Liver (tissue), 9 donors: ENCODE measurements around the gene RNF112. TPM values are rescaled to one million over a fixed set of nuclear protein-coding genes. Genes with fewer than 3 reads are reported as not detected.

Experiments
- DNase-seq: peaks from one replicate; pipeline ENCODE4 v3.0.0-alpha.2; 2017; ENCODE audit warnings: low spot score
- H3K27ac ChIP-seq, 2 donors: one replicate each; pipeline ENCODE4 v1.7.0; 2013; ENCODE audit warnings: inconsistent platforms in 2 of 2, low read length in 2 of 2, control low read depth in 1 of 2, low read depth in 1 of 2, mild to moderate bottlenecking in 1 of 2
- H3K27me3 ChIP-seq, 4 donors: one replicate each; pipeline versions ENCODE4 v1.6.1 to v1.7.0; 2013; ENCODE audit warnings: low read length in 3 of 4, inconsistent platforms in 1 of 4, mild to moderate bottlenecking in 1 of 4, moderate library complexity in 1 of 4; ENCODE audit not compliant: control insufficient read depth in 4 of 4, insufficient read depth in 4 of 4
- H3K36me3 ChIP-seq, 4 donors: one replicate each; pipeline versions ENCODE4 v1.6.1 to v1.7.0; 2013; ENCODE audit warnings: low read length in 3 of 4, mild to moderate bottlenecking in 3 of 4, low read depth in 1 of 4, moderate library complexity in 1 of 4; ENCODE audit not compliant: control insufficient read depth in 4 of 4, insufficient read depth in 3 of 4
- H3K4me1 ChIP-seq, 4 donors: one replicate each; pipeline versions ENCODE4 v1.6.1 to v1.7.0; 2013; ENCODE audit warnings: low read length in 3 of 4, mild to moderate bottlenecking in 3 of 4, moderate library complexity in 1 of 4; ENCODE audit not compliant: control insufficient read depth in 4 of 4, insufficient read depth in 4 of 4
- H3K4me3 ChIP-seq, 3 donors: one replicate each; pipeline versions ENCODE4 v1.6.1 to v1.7.0; 2013; ENCODE audit warnings: low read length in 3 of 3, control low read depth in 1 of 3, low read depth in 1 of 3, mild to moderate bottlenecking in 1 of 3
- H3K9ac ChIP-seq, 2 donors: one replicate each; pipeline ENCODE4 v1.7.0; 2013; ENCODE audit warnings: low read length in 2 of 2, mild to moderate bottlenecking in 2 of 2, moderate library complexity in 2 of 2, control low read depth in 1 of 2, low read depth in 1 of 2
- H3K9me3 ChIP-seq, 4 donors: one replicate each; pipeline versions ENCODE4 v1.6.1 to v1.7.0; 2013; ENCODE audit warnings: low read length in 3 of 4; ENCODE audit not compliant: control insufficient read depth in 4 of 4
- EGR1 ChIP-seq, 2 donors: IDR thresholded peaks; 2 replicates each; pipeline ENCODE4 v1.6.1; 2016 to 2018; ENCODE audit warnings: antibody characterized with exemption in 2 of 2, low read depth in 2 of 2
- FOXA1 ChIP-seq: IDR thresholded peaks from 2 replicates; pipeline ENCODE4 v1.6.1; 2016; ENCODE audit warnings: antibody characterized with exemption
- FOXA2 ChIP-seq: IDR thresholded peaks from 2 replicates; pipeline ENCODE4 v1.6.1; 2016; ENCODE audit warnings: antibody characterized with exemption
- GABPA ChIP-seq, 2 donors: IDR thresholded peaks in 1 of 2; conservative IDR thresholded peaks in 1 of 2; 2 replicates each; pipeline ENCODE4 v1.6.1; 2016; ENCODE audit warnings: antibody characterized with exemption in 2 of 2, mild to moderate bottlenecking in 1 of 2, moderate library complexity in 1 of 2
- HNF4A ChIP-seq, 2 donors: conservative IDR thresholded peaks; 2 replicates each; pipeline ENCODE4 v1.6.1; 2016; ENCODE audit warnings: antibody characterized with exemption in 2 of 2, mild to moderate bottlenecking in 2 of 2
- HNF4G ChIP-seq: IDR thresholded peaks from 2 replicates; pipeline ENCODE4 v1.6.1; 2016; ENCODE audit warnings: antibody characterized with exemption
- JUND ChIP-seq, 2 donors: IDR thresholded peaks; 2 replicates each; pipeline ENCODE4 v1.6.1; 2016; ENCODE audit warnings: antibody characterized with exemption in 2 of 2
- NR2F2 ChIP-seq: IDR thresholded peaks from 2 replicates; pipeline ENCODE4 v1.6.1; 2016; ENCODE audit warnings: antibody characterized with exemption
- RAD21 ChIP-seq, 2 donors: IDR thresholded peaks; 2 replicates each; pipeline ENCODE4 v1.6.1; 2016; ENCODE audit warnings: antibody characterized with exemption in 2 of 2, mild to moderate bottlenecking in 2 of 2
- RXRA ChIP-seq, 2 donors: IDR thresholded peaks; 2 replicates each; pipeline ENCODE4 v1.6.1; 2017 to 2018; ENCODE audit warnings: antibody characterized with exemption in 2 of 2, mild to moderate bottlenecking in 1 of 2
- SP1 ChIP-seq: IDR thresholded peaks from 2 replicates; pipeline ENCODE4 v1.6.1; 2018; ENCODE audit warnings: antibody characterized with exemption, mild to moderate bottlenecking
- TAF1 ChIP-seq: conservative IDR thresholded peaks from 2 replicates; pipeline ENCODE4 v1.6.1; 2016; ENCODE audit warnings: antibody characterized with exemption, mild to moderate bottlenecking
- YY1 ChIP-seq: IDR thresholded peaks from 2 replicates; pipeline ENCODE4 v1.6.1; 2016; ENCODE audit warnings: antibody characterized with exemption, mild to moderate bottlenecking
- WGBS: extraction: QIAGEN DNeasy Blood & Tissue Kit; methylation state at CpG from one replicate; pipeline ENCODE4 v1.1.7; 2013; 5-methylcytosine and 5-hydroxymethylcytosine counted together
- polyA plus RNA-seq, 2 donors: library from polyadenylated mRNA; stranded (reverse) in 1 of 2; unstranded in 1 of 2; fragments of 200-250 nt in 1 of 2; fragments of >200 nt in 1 of 2; fragmentation: Nextera tagmentation in 1 of 2; extraction: Ambion mirVana in 1 of 2; gene quantifications; one replicate each; pipeline versions ENCODE4 v1.2.1 to v1.2.3, GENCODE V29; 2013 to 2015
- total RNA-seq, 2 donors: library from RNA; depleted of rRNA; stranded (reverse); fragments of >200 nt; gene quantifications; one replicate each; pipeline ENCODE4 v1.2.3, GENCODE V29; 2014
- TF ChIP-seq, protein P1 (sequence below): IDR thresholded peaks from 2 replicates; pipeline ENCODE4 v1.6.1; 2016; ENCODE audit warnings: antibody characterized with exemption, mild to moderate bottlenecking
- TF ChIP-seq, protein P2 (sequence below): IDR thresholded peaks from 2 replicates; pipeline ENCODE4 v1.6.1; 2016; ENCODE audit warnings: antibody characterized with exemption
- TF ChIP-seq, protein P3 (sequence below): fragments of 150-350 bp; IDR thresholded peaks from 2 replicates; pipeline ENCODE4 v1.5.1; 2017; ENCODE audit warnings: improper control_type of control experiment, low read depth, low read length; ENCODE audit not compliant: missing input control
- TF ChIP-seq, protein P4 (sequence below): IDR thresholded peaks from 2 replicates; pipeline ENCODE4 v1.6.1; 2016; ENCODE audit warnings: antibody characterized with exemption
- TF ChIP-seq, protein P5 (sequence below): IDR thresholded peaks from 2 replicates; pipeline ENCODE4 v1.6.1; 2016; ENCODE audit warnings: antibody characterized with exemption
- donor health status: healthy.
- donor health status: healthy.
- donor health status: healthy.
- donor health status: healthy.
- donor health status: healthy.

RNF112 gene
- total and polyA plus RNA-seq, 4 donors = 0.04 to 0.42 (median 0.20) TPM

DNA sequence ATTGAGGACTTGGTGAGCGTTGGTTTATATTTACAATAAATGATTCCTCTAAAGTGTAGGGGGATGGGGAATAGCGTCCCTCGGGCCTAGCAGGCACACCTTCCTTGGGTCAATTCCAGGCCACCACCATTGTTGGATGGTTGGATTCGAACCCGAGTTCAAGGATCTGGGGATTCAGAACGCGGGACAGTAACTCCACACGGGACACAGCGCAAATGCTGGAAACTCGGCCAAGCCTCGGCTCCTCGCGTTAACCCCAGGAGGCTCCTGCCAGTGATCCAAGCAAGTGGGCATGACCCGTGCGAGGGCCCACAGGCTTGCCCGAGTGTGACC lies 49.1 kb upstream of the RNF112 start:
- no peaks in the 10 kb centered on the region for H3K36me3 ChIP-seq
- peak overlapping the region; percentile 90 to 96 for H3K27ac ChIP-seq
- no peaks in the 10 kb centered on the region for H3K9me3 ChIP-seq
- peak overlapping the region in 1 of 2 donors; percentile 5 for H3K9ac ChIP-seq
- DNase-seq = no peak
- TF ChIP-seq, protein P1, sequence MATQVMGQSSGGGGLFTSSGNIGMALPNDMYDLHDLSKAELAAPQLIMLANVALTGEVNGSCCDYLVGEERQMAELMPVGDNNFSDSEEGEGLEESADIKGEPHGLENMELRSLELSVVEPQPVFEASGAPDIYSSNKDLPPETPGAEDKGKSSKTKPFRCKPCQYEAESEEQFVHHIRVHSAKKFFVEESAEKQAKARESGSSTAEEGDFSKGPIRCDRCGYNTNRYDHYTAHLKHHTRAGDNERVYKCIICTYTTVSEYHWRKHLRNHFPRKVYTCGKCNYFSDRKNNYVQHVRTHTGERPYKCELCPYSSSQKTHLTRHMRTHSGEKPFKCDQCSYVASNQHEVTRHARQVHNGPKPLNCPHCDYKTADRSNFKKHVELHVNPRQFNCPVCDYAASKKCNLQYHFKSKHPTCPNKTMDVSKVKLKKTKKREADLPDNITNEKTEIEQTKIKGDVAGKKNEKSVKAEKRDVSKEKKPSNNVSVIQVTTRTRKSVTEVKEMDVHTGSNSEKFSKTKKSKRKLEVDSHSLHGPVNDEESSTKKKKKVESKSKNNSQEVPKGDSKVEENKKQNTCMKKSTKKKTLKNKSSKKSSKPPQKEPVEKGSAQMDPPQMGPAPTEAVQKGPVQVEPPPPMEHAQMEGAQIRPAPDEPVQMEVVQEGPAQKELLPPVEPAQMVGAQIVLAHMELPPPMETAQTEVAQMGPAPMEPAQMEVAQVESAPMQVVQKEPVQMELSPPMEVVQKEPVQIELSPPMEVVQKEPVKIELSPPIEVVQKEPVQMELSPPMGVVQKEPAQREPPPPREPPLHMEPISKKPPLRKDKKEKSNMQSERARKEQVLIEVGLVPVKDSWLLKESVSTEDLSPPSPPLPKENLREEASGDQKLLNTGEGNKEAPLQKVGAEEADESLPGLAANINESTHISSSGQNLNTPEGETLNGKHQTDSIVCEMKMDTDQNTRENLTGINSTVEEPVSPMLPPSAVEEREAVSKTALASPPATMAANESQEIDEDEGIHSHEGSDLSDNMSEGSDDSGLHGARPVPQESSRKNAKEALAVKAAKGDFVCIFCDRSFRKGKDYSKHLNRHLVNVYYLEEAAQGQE = peak; percentile 88
- TF ChIP-seq TAF1 = no peak
- peak overlapping the region; percentile 59 to 71 (median 63) for H3K4me3 ChIP-seq
- 14% methylated on average over 16 of the region's 16 CpGs for WGBS
- no peaks in the 10 kb centered on the region for H3K27me3 ChIP-seq
- H3K4me1 ChIP-seq = peaks cover 2 to 31% (median 16%) of the 10 kb centered on the region in 4 donors

DNA sequence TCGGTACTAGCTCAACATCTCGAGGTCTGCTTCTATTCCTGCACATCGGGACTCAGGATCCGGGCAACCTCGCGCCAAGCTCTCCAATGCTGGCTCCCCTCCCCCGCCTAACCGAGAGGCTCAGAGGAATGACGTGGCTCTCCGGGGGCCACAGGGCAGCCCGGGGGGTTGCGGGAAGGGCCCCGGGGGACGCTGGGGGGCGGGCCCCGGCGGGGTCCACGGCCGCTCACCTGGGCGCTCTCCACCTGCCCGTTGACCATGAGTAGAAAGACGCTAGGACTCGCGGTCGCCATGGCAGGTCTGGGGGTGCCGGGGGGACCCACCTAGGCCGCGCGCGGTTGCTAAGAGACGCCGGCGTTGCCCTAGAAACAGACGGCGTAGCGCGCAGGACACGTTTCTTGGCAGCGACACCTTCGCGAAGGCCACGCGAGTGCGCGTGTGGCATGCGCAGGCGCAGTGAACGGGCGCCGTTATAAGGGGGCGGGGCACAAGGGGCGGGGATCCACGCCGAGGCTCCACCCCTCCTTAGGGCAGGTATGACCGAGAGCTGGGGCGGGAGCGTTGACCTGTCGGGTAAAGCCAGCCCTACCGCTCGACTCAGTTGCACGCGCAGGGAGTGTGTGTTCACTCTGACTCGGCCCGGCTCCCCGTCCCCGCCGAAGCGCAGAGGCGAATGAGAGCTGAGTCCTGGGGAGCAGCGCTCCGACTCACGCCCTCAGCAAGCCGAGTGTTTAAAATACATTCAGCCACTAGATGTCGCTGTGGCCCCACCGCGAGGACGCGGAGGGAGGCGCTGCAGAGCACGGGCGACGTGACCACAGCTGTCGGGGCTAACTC lies 48.5 kb upstream of the RNF112 start, which contains the start of gene B9D1:
Gene B9D1, minus strand, starts transcription at position 447 of the 837 bp plus-strand sequence. Its CDS starts 154 bp downstream, at position 293.
- Histone ChIP-seq H3K4me3 (peak within 1 kb of the TSS; percentile 61 to 71 (median 63)), H3K27ac (peak within 1 kb of the TSS; percentile 90 to 96), H3K4me1 (peaks cover 2 to 31% (median 16%) of the 10 kb centered on the region in 4 donors), H3K9ac (peak within 1 kb of the TSS; percentile 14 to 66), H3K9me3 (no peaks in the 10 kb centered on the region), H3K27me3 (no peaks in the 10 kb centered on the region), H3K36me3 (no peaks in the 10 kb centered on the region)
- TF ChIP-seq YY1 = peak; percentile 53
- no peak for TF ChIP-seq TAF1
- peak in 1 of 2 donors; percentile 30 for TF ChIP-seq HNF4A (conservative IDR thresholded peaks at IDR 0.05)
- TF ChIP-seq EGR1 (IDR thresholded peaks at IDR 0.05; ENCODE audit: low read depth in 2 of 2) = no peak
- no peak for TF ChIP-seq HNF4G
- TF ChIP-seq, protein P1 = no peak
- TF ChIP-seq, protein P2, sequence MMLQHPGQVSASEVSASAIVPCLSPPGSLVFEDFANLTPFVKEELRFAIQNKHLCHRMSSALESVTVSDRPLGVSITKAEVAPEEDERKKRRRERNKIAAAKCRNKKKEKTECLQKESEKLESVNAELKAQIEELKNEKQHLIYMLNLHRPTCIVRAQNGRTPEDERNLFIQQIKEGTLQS = no peak
- TF ChIP-seq RAD21 (IDR thresholded peaks at IDR 0.05) = peak; percentile 99 to 100
- TF ChIP-seq RXRA (IDR thresholded peaks at IDR 0.05) = peak; percentile 99
- TF ChIP-seq, protein P3, sequence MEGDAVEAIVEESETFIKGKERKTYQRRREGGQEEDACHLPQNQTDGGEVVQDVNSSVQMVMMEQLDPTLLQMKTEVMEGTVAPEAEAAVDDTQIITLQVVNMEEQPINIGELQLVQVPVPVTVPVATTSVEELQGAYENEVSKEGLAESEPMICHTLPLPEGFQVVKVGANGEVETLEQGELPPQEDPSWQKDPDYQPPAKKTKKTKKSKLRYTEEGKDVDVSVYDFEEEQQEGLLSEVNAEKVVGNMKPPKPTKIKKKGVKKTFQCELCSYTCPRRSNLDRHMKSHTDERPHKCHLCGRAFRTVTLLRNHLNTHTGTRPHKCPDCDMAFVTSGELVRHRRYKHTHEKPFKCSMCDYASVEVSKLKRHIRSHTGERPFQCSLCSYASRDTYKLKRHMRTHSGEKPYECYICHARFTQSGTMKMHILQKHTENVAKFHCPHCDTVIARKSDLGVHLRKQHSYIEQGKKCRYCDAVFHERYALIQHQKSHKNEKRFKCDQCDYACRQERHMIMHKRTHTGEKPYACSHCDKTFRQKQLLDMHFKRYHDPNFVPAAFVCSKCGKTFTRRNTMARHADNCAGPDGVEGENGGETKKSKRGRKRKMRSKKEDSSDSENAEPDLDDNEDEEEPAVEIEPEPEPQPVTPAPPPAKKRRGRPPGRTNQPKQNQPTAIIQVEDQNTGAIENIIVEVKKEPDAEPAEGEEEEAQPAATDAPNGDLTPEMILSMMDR = peak; percentile 98
- no peak for TF ChIP-seq JUND (IDR thresholded peaks at IDR 0.05)
- TF ChIP-seq, protein P4, sequence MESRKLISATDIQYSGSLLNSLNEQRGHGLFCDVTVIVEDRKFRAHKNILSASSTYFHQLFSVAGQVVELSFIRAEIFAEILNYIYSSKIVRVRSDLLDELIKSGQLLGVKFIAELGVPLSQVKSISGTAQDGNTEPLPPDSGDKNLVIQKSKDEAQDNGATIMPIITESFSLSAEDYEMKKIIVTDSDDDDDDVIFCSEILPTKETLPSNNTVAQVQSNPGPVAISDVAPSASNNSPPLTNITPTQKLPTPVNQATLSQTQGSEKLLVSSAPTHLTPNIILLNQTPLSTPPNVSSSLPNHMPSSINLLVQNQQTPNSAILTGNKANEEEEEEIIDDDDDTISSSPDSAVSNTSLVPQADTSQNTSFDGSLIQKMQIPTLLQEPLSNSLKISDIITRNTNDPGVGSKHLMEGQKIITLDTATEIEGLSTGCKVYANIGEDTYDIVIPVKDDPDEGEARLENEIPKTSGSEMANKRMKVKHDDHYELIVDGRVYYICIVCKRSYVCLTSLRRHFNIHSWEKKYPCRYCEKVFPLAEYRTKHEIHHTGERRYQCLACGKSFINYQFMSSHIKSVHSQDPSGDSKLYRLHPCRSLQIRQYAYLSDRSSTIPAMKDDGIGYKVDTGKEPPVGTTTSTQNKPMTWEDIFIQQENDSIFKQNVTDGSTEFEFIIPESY = no peak
- TF ChIP-seq SP1 = peak; percentile 84
- no peak for TF ChIP-seq FOXA2
- TF ChIP-seq, protein P5, sequence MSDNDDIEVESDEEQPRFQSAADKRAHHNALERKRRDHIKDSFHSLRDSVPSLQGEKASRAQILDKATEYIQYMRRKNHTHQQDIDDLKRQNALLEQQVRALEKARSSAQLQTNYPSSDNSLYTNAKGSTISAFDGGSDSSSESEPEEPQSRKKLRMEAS = no peak
- TF ChIP-seq FOXA1 = peak; percentile 14
- no peak for TF ChIP-seq NR2F2
- TF ChIP-seq GABPA (IDR thresholded peaks at IDR 0.05 in 1 of 2, conservative IDR thresholded peaks at IDR 0.05 in 1 of 2) = no peak
- peak; percentile 98 for DNase-seq
- WGBS = under 1% methylated on average over 83 of the region's 83 CpGs
